Large intestine (tissue), 12 donors: ENCODE data around the gene CX3CR1. TPM values are rescaled to one million over a fixed set of nuclear protein-coding genes. Genes with fewer than 3 reads are reported as not detected.
"Not testable (repeated sequence)": the region's sequence is repeated elsewhere in the genome, so short reads cannot be mapped to it uniquely, and the experiment has no call there.

ENCODE experiments used
- DNase-seq, 2 donors: peaks; one replicate each; pipeline versions ENCODE4 v3.0.0 to v3.0.0-alpha.2; 2013
- H3K27ac ChIP-seq: one replicate; pipeline ENCODE4 v1.5.1; 2013; ENCODE audit warnings: low read length
- H3K27me3 ChIP-seq: 2 replicates; pipeline ENCODE4 v1.6.1; 2013; ENCODE audit warnings: low read length; ENCODE audit not compliant: control insufficient read depth, insufficient read depth
- H3K36me3 ChIP-seq: 2 replicates; pipeline ENCODE4 v1.6.1; 2013; ENCODE audit warnings: low read length; ENCODE audit not compliant: control insufficient read depth, insufficient read depth
- H3K4me1 ChIP-seq: one replicate; pipeline ENCODE4 v1.6.1; 2013; ENCODE audit warnings: low read length; ENCODE audit not compliant: control insufficient read depth, insufficient read depth
- H3K4me3 ChIP-seq: one replicate; pipeline ENCODE4 v1.5.1; 2013; ENCODE audit warnings: low read length
- H3K9me3 ChIP-seq: one replicate; pipeline ENCODE4 v1.6.1; 2013; ENCODE audit warnings: mild to moderate bottlenecking, low read depth, low read length, moderate library complexity; ENCODE audit not compliant: control insufficient read depth
- WGBS: methylation state at CpG from one replicate; pipeline ENCODE4 v1.1.5; 2013; ENCODE audit warnings: low lambda C conversion rate; ENCODE audit not compliant: insufficient coverage; 5-methylcytosine and 5-hydroxymethylcytosine counted together
- long read RNA-seq, 11 donors: transcript quantifications; one replicate each; lab custom pipeline, GENCODE V29; 2026
- polyA plus RNA-seq: library from polyadenylated mRNA; unstranded; fragments of 120-200 nt; gene quantifications from one replicate; pipeline ENCODE4 v1.2.1, GENCODE V29; 2013

The CX3CR1 gene, protein sequence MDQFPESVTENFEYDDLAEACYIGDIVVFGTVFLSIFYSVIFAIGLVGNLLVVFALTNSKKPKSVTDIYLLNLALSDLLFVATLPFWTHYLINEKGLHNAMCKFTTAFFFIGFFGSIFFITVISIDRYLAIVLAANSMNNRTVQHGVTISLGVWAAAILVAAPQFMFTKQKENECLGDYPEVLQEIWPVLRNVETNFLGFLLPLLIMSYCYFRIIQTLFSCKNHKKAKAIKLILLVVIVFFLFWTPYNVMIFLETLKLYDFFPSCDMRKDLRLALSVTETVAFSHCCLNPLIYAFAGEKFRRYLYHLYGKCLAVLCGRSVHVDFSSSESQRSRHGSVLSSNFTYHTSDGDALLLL
- 2.8 TPM for polyA plus RNA-seq
- long read RNA-seq, donor 1, partial matches to known transcripts: 0 of 1 reads
- long read RNA-seq, donor 1, other reads (novel, unspliced or antisense): 0 of 1 reads
- long read RNA-seq, donor 2, partial matches to known transcripts: 0 of 4 reads
- long read RNA-seq, donor 2, other reads (novel, unspliced or antisense): 0 of 4 reads
- long read RNA-seq, donor 3: 0 reads
- long read RNA-seq, donor 4: 0 reads
- long read RNA-seq, donor 5, partial matches to known transcripts: 5 of 5 reads
- long read RNA-seq, donor 5, other reads (novel, unspliced or antisense): 0 of 5 reads
- long read RNA-seq, donor 6, partial matches to known transcripts: 9 of 12 reads
- long read RNA-seq, donor 6, other reads (novel, unspliced or antisense): 0 of 12 reads
- long read RNA-seq, donor 7, partial matches to known transcripts: 0 of 2 reads
- long read RNA-seq, donor 7, other reads (novel, unspliced or antisense): 0 of 2 reads
- long read RNA-seq, donor 8, partial matches to known transcripts: 0 of 1 reads
- long read RNA-seq, donor 8, other reads (novel, unspliced or antisense): 0 of 1 reads
- long read RNA-seq, donor 9, partial matches to known transcripts: 0 of 1 reads
- long read RNA-seq, donor 9, other reads (novel, unspliced or antisense): 0 of 1 reads
- long read RNA-seq, donor 10: 0 reads
- long read RNA-seq, donor 11, partial matches to known transcripts: 0 of 2 reads
- long read RNA-seq, donor 11, other reads (novel, unspliced or antisense): 0 of 2 reads

DNA sequence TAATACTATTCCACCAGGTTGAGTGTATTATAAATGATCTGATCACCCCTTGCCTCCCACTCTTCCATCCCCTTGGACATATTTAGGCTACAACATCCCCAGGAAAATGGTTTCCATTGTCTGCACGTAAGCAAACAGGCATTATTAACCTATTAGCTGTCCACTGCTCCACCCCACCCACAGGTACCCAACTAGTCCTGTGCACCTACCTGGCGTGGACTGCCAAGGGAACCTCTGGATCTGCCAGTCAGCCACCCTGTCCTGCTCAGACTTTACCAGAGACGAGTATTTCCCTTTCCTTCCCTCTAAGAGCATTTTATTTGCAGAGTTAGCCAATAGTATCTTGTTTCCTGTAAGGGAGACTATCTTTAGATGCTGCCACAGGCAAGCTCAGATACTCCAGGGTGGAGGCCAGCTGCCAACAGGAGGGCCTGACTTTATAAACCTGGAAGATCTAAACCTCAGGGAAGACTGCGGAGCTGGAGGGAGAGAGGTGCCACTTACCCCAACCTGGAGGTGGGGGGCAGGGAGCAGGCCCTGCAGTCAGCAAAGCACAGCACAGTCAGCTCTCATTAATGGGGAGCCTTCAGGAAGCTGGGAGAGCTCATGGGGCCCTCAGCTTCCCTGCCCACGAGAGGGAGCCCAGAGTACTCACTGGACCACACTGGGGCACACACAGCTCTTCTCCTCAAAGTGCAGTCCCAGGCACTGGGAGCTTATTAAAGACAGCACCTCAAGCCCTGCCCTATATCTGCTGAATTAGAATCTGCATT, at the start of gene CX3CR1:
CX3CR1 (minus strand) TSS at position 292 of the 773 bp plus-strand sequence. CDS start 13,527 bp downstream, outside the sequence.
- DNase-seq: no peak
- Histone ChIP-seq H3K36me3 (no peaks in the 10 kb centered on the region), H3K9me3 (no peaks in the 10 kb centered on the region), H3K4me3 (no peak within 1 kb of the TSS), H3K4me1 (no peaks in the 10 kb centered on the region), H3K27me3 (no peaks in the 10 kb centered on the region), H3K27ac (no peak within 1 kb of the TSS)
- 80% methylated on average over 1 of the region's 5 CpGs for WGBS

DNA sequence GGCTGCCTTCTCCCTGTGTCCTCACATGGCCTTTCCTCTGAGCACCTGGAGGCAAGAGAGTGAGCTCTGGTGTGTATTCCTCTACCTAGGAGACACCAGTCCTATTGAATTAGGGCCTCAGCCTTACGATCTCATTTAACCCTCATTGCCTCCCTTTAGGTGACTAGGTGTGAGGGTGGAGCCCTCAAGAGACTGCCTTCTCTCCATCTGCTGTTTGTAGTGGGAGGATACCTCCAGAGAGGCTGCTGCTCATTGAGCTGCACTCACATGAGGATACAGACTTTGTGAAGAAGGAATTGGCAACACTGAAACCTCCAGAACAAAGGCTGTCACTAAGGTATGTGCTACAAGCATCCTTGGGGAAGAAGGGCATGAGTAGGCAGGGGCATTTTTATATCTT, 49.7 kb upstream of the CX3CR1 start, which contains the start of gene CCR8:
CCR8 (plus strand) TSS at position 217 of the 400 bp plus-strand sequence. CDS start 2,623 bp downstream, outside the sequence.
- no peak for DNase-seq
- H3K27me3 ChIP-seq: no peaks in the 10 kb centered on the region
- WGBS: no CpG with 5 or more reads among the region's 1 CpG
- no peak within 1 kb of the TSS for H3K27ac ChIP-seq
- H3K4me1 ChIP-seq: no peaks in the 10 kb centered on the region
- H3K9me3 ChIP-seq: no peaks in the 10 kb centered on the region
- no peaks in the 10 kb centered on the region for H3K36me3 ChIP-seq
- no peak within 1 kb of the TSS for H3K4me3 ChIP-seq

DNA sequence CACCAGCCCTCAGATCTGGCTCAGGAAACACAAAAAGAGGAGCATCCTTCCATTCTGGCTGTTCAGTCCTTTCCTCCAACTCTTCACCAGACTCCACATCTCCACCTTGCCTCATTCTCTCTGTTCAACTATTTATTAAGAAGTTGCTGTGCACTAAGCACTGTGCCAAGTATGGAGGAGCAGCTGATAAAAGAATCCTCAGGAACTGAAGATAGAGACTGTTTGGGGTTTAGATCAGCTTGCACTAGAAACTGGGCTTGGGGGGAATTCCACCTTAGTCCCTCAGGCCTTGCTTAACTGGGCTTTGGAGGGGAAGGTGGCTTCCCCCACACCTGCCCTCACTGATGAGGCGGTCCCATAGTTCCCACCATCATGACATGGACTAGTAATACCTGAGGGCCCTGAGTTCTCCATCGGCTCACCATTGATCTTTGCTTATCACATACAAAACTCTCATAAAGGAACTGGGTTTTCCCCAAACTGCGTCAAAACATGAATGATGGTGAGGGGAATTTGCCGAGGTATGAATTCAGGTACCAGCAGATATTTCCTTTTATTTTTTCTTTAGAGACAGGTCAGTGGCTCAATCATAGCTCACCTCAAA, 48.0 kb upstream of the CX3CR1 start:
- H3K27ac ChIP-seq: no peak overlapping the region
- H3K4me3 ChIP-seq: no peak overlapping the region
- no peaks in the 10 kb centered on the region for H3K36me3 ChIP-seq
- no peaks in the 10 kb centered on the region for H3K9me3 ChIP-seq
- H3K27me3 ChIP-seq: no peaks in the 10 kb centered on the region
- no CpG with 5 or more reads among the region's 4 CpGs for WGBS
- no peaks in the 10 kb centered on the region for H3K4me1 ChIP-seq
- no peak for DNase-seq

DNA sequence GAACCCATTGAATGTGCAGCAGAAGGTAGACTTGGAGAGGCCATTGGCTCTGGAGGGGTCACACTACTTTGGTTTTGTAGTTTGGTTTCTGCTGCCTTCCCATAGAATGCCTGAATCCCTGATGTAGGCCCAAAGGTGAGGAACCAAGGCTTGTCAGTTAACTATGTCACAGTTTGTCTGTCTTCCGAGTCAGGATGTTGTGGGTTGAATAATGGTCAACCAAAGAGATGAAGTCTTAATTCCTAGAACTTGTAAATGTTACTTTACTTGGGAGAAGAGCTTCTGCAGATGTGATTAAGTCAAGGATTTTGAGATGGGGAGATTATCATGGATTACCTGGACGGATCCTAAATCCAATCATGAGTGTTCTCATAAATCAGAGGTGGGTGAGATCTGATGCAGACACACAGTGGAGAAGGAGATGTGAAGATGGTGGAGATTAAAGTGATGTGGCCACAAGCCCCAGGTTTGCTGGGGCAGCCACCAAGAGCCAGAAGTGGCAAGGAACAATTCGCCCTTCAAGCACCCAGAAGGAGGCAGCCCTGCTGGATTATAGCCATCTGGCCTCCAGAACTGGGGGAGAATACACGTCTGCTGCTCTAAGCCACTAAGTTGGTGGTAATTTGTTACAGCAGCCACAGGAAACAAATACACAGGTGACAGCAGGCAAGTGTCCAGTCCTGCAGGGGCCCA, 47.4 kb upstream of the CX3CR1 start:
- no peaks in the 10 kb centered on the region for H3K9me3 ChIP-seq
- H3K27me3 ChIP-seq: no peaks in the 10 kb centered on the region
- no peak for DNase-seq
- H3K27ac ChIP-seq: no peak overlapping the region
- no peaks in the 10 kb centered on the region for H3K36me3 ChIP-seq
- H3K4me3 ChIP-seq: no peak overlapping the region
- H3K4me1 ChIP-seq: no peaks in the 10 kb centered on the region
- WGBS: no CpG with 5 or more reads among the region's 4 CpGs

- Histone ChIP-seq H3K4me1 (no peaks in the 10 kb centered on the region), H3K27ac (no peak overlapping the region), H3K36me3 (no peaks in the 10 kb centered on the region), H3K9me3 (no peaks in the 10 kb centered on the region), H3K27me3 (no peaks in the 10 kb centered on the region), H3K4me3 (no peak overlapping the region)
- DNase-seq: no peak
- WGBS: 100% methylated on average over 1 of the region's 2 CpGs
Observed at GRCh38 chr3:39325236-39325635, 45.4 kb upstream of the CX3CR1 start.

DNA sequence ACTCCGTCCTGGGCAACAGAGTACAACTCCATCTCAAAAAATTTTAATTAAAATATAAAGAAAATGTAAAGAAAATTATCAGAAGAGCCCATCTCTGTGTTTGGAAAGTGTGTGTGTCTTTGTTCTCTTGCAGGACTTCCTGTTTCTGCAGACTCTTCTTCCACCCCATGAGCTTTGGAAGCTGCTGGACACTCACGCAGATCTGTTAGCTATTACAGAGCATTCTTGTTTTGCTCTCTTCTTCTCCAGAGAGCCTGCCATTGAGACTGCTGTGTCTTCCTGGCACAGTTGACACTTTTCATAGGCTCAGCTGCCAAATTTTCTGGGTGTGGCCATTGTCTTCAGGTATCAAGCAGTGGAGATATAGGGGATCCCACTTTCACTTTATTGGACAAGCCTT, 43.7 kb upstream of the CX3CR1 start:
- Histone ChIP-seq H3K4me3 (no peak overlapping the region), H3K36me3 (no peaks in the 10 kb centered on the region), H3K4me1 (no peaks in the 10 kb centered on the region), H3K27me3 (no peaks in the 10 kb centered on the region), H3K27ac (no peak overlapping the region), H3K9me3 (no peaks in the 10 kb centered on the region)
- DNase-seq: no peak
- WGBS: no CpG with 5 or more reads among the region's 2 CpGs

DNA sequence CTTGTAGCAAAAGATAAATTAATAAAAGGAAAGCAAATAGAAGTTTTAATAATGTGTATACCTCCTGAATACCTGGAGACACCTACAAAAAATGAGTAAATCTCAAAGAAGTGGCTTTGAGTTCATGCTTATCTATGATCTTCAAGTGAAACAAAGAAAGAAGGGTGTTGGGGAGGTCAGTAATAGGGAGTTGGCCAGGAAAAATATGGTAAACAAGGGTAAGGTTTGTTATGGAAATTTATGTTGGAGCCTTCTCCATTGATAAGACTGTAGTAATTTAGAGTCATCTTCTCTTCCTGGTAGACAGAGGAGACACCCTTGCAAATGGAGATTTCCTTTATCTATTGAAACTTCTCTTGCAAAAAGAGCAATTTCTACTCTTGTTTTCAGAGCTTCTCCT, 43.1 kb upstream of the CX3CR1 start:
- Histone ChIP-seq H3K4me1 (peaks cover 3% of the 10 kb centered on the region), H3K27me3 (no peaks in the 10 kb centered on the region), H3K9me3 (no peaks in the 10 kb centered on the region), H3K36me3 (no peaks in the 10 kb centered on the region), H3K27ac (no peak overlapping the region), H3K4me3 (no peak overlapping the region)
- no peak for DNase-seq

DNA sequence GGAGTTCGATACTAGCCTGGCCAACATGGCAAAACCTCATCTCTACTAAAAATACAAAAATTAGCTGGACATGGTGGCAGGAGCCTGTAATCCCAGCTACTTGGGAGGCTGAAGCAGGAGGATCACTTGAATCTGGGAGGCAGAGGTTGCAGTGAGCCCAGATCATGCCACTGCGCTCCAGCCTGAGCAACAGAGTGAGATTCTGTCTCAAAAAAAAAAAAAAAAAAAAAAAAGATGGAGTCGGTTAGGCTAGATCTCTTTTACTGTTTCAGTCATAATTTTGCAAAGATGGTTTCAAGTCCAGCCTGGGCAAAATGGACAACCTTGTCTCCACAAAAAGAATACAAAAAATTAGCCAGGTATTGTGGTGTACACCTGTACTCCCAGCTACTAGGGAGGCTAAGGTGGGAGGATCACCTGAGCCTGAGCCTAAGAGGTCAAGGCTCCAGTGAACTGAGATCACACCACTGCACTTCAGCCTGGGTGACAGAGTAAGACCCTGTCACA, 42.4 kb upstream of the CX3CR1 start:
- H3K9me3 ChIP-seq, H3K4me1 ChIP-seq, H3K36me3 ChIP-seq, DNase-seq, H3K4me3 ChIP-seq, H3K27ac ChIP-seq, H3K27me3 ChIP-seq: not testable (repeated sequence)
- WGBS: no CpG with 5 or more reads among the region's 3 CpGs

GRCh38 chr3:39321574-39321983, 41.7 kb upstream of the CX3CR1 start:
- H3K4me1 ChIP-seq, H3K27me3 ChIP-seq, H3K36me3 ChIP-seq, H3K4me3 ChIP-seq, H3K9me3 ChIP-seq, DNase-seq, H3K27ac ChIP-seq: not testable (repeated sequence)
- no CpG with 5 or more reads among the region's 2 CpGs for WGBS
